HCT116 (cell line): ENCODE results near the gene GTPBP1. TPM values are rescaled to one million over a fixed set of nuclear protein-coding genes. Genes with fewer than 3 reads are reported as not detected.

Experiments used
- ATAC-seq: fragments of 200-7000 bp; cut with Tn5 transposase; 2 replicates; pipeline ENCODE4 v1.9.1; 2020; ENCODE audit warnings: mild to moderate bottlenecking, moderate library complexity
- BruUV-seq: library from RNA; stranded (reverse); fragments of 400-500 nt; replicated peaks from 2 replicates; lab custom pipeline; 2021; lab: Mats Ljungman, UMichigan
- CTCF ChIA-PET: fragments of 300-600 bp; sonication (Branson Sonifier 250); formaldehyde crosslinking; loops from one replicate; lab custom pipeline; 2021; ENCODE audit warnings: antibody characterized with exemption; lab: Charles Lee
- POLR2A ChIA-PET: fragments of 300-600, 350-600 bp; sonication (Branson Sonifier 250); formaldehyde crosslinking; loops from one replicate; lab custom pipeline; 2021; ENCODE audit warnings: antibody characterized with exemption; lab: Charles Lee
- RAD21 ChIA-PET, 2 experiments: fragments of 300-600 bp; sonication (Branson Sonifier 250); formaldehyde crosslinking; loops; one replicate each; lab custom pipeline; 2023; ENCODE audit warnings: low total read pairs in 2 of 2; ENCODE audit not compliant: uncharacterized antibody in 2 of 2, unreplicated experiment in 2 of 2, low non-redundant PET in 1 of 2; lab: Charles Lee
- DNase-seq: peaks from one replicate; pipeline ENCODE4 v3.0.0-alpha.2; 2010; ENCODE audit warnings: low read depth, low spot score
- H2AFZ ChIP-seq: fragments of 200-600 bp; shearing (Covaris generic), sonication (generic); 2 replicates; pipeline ENCODE4 v1.6.1; 2017; ENCODE audit warnings: low read depth, mixed run types, mixed read lengths, antibody characterized with exemption, low read length; ENCODE audit not compliant: poor library complexity, severe bottlenecking
- H3K27ac ChIP-seq: 2 replicates; pipeline ENCODE4 v1.5.1; 2012; ENCODE audit warnings: low read depth, low read length
- H3K27me3 ChIP-seq: fragments of 200-600 bp; sonication (generic); 2 replicates; pipeline ENCODE4 v1.6.1; 2016; ENCODE audit warnings: mixed run types, low read length, mixed read lengths; ENCODE audit not compliant: insufficient read depth
- H3K36me3 ChIP-seq, 2 experiments: fragments of 200-500 bp in 1 of 2; fragments of 200-600 bp in 1 of 2; sonication (Bioruptor generic) in 1 of 2; sonication (generic) in 1 of 2; 2 replicates each; pipeline versions ENCODE4 v1.5.1 to v1.6.1; 2014 to 2016; ENCODE audit warnings: low read length in 2 of 2, inconsistent platforms in 1 of 2, mixed read lengths in 1 of 2, mixed run types in 1 of 2; ENCODE audit not compliant: insufficient read depth in 2 of 2, control insufficient read depth in 1 of 2
- H3K4me1 ChIP-seq, 2 experiments: fragments of 200-600 bp in 1 of 2; sonication (generic) in 1 of 2; 2 replicates each; pipeline versions ENCODE4 v1.5.1 to v1.6.1; 2012 to 2017; ENCODE audit warnings: low read length in 2 of 2, inconsistent platforms in 1 of 2, mild to moderate bottlenecking in 1 of 2, mixed read lengths in 1 of 2, mixed run types in 1 of 2, moderate library complexity in 1 of 2; ENCODE audit not compliant: insufficient read depth in 2 of 2, control insufficient read depth in 1 of 2
- H3K4me2 ChIP-seq: fragments of 200-600 bp; sonication (generic); 2 replicates; pipeline ENCODE4 v1.6.1; 2017; ENCODE audit warnings: mixed run types, low read length, mixed read lengths
- H3K4me3 ChIP-seq, 2 experiments: fragments of 200-600 bp in 1 of 2; sonication (generic) in 1 of 2; replicated peaks in 1 of 2; 2 replicates each; pipeline ENCODE4 v1.5.1; 2011 to 2016; ENCODE audit warnings: low read length in 2 of 2, control low read depth in 1 of 2, low read depth in 1 of 2, mild to moderate bottlenecking in 1 of 2, mixed read lengths in 1 of 2, mixed run types in 1 of 2
- H3K79me2 ChIP-seq: fragments of 200-600 bp; sonication (generic); 2 replicates; pipeline ENCODE4 v1.6.1; 2017; ENCODE audit warnings: mild to moderate bottlenecking, mixed run types, low read length, moderate library complexity, mixed read lengths; ENCODE audit not compliant: insufficient read depth
- H3K9ac ChIP-seq: fragments of 200-600 bp; sonication (generic); 2 replicates; pipeline ENCODE4 v1.6.1; 2016; ENCODE audit warnings: low read length, mixed read lengths
- H3K9me2 ChIP-seq: fragments of 200-600 bp; sonication (generic), shearing (Covaris generic); 2 replicates; pipeline ENCODE4 v1.6.1; 2017; ENCODE audit warnings: mixed run types, mild to moderate bottlenecking, moderate library complexity; ENCODE audit not compliant: insufficient read depth
- H3K9me3 ChIP-seq, 2 experiments: fragments of 200-500 bp in 1 of 2; fragments of 200-600 bp in 1 of 2; sonication (Bioruptor generic) in 1 of 2; sonication (generic) in 1 of 2; 2 replicates each; pipeline ENCODE4 v1.6.1; 2014 to 2017; ENCODE audit warnings: low read length in 2 of 2, mixed read lengths in 2 of 2, inconsistent platforms in 1 of 2, low read depth in 1 of 2, mild to moderate bottlenecking in 1 of 2, mixed run types in 1 of 2, moderate library complexity in 1 of 2; ENCODE audit not compliant: control insufficient read depth in 1 of 2, insufficient read depth in 1 of 2
- H4K20me1 ChIP-seq: fragments of 200-600 bp; sonication (generic), shearing (Covaris generic); 2 replicates; pipeline ENCODE4 v1.6.1; 2017; ENCODE audit warnings: mixed run types, mild to moderate bottlenecking, moderate library complexity; ENCODE audit not compliant: insufficient read depth
- EGR1 ChIP-seq: IDR thresholded peaks from 2 replicates; pipeline ENCODE4 v1.6.1; 2012; ENCODE audit warnings: low read depth
- EZH2phosphoT487 ChIP-seq: fragments of 200-600 bp; IDR thresholded peaks from 2 replicates; pipeline ENCODE4 v1.6.1; 2018; ENCODE audit warnings: antibody characterized with exemption, borderline replicate concordance
- FOSL1 ChIP-seq: IDR thresholded peaks from 2 replicates; pipeline ENCODE4 v1.6.1; 2012; ENCODE audit warnings: low read depth
- JUND ChIP-seq: IDR thresholded peaks from 2 replicates; pipeline ENCODE4 v1.6.1; 2012
- POLR2AphosphoS5 ChIP-seq: IDR thresholded peaks from 2 replicates; pipeline ENCODE4 v1.6.1; 2011; ENCODE audit warnings: mild to moderate bottlenecking, low read depth, low read length, moderate library complexity
- SIN3A ChIP-seq: IDR thresholded peaks from 2 replicates; pipeline ENCODE4 v1.6.1; 2012; ENCODE audit warnings: low read depth
- SP1 ChIP-seq: IDR thresholded peaks from 2 replicates; pipeline ENCODE4 v1.6.1; 2012; ENCODE audit warnings: low read depth
- TCF7L2 ChIP-seq: IDR thresholded peaks from 2 replicates; pipeline ENCODE4 v1.7.0; 2011; ENCODE audit warnings: borderline replicate concordance, inconsistent platforms; ENCODE audit not compliant: insufficient read depth, insufficient read length; ENCODE audit errors: extremely low read depth
- ZFX ChIP-seq: fragments of 450-650 bp; IDR thresholded peaks from 2 replicates; pipeline ENCODE4 v1.6.1; 2017
- ZNF274 ChIP-seq: fragments of 200-500 bp; sonication (Bioruptor generic); IDR thresholded peaks from 2 replicates; pipeline ENCODE4 v1.6.1; 2014; ENCODE audit warnings: mild to moderate bottlenecking, low read depth, low read length, inconsistent platforms
- intact Hi-C: fragments of 100-400 bp; cut with micrococcal nuclease; formaldehyde crosslinking; loops from 2 replicates; pipeline ENCODE4 v1.10.0; 2022
- total RNA-seq: library from RNA; stranded (reverse); gene quantifications from one replicate; pipeline ENCODE4 v1.2.1, GENCODE V29; 2021; ENCODE audit not compliant: unreplicated experiment

GTPBP1 gene
- total RNA-seq, 1 experiment from 2014 or later = 48.2 TPM

GRCh38 chr22:38755911-38756532 is 50.3 kb downstream of the GTPBP1 start, which contains the start of gene SUN2:
SUN2 (minus strand) TSS chr22:38755998; CDS start chr22:38752628, 3,370 bp downstream.
- POLR2A ChIA-PET = no interaction called here
- DNase-seq = no peak
- peak; percentile 93 for ATAC-seq
- Histone ChIP-seq H3K9me2 (no peaks in the 10 kb centered on the region), H3K4me2 (peak within 1 kb of the TSS; percentile 98), H3K27me3 (no peaks in the 10 kb centered on the region), H4K20me1 (no peaks in the 10 kb centered on the region), H3K36me3 (peaks cover 0 to 12% of the 10 kb centered on the region in 2 experiments; a peak in 2 of 4 replicates), H3K79me2 (peaks cover 16% of the 10 kb centered on the region), H2AFZ (peak within 1 kb of the TSS; percentile 44), H3K4me1 (peaks cover 14 to 37% of the 10 kb centered on the region in 2 experiments; a peak in 3 of 4 replicates), H3K27ac (peak within 1 kb of the TSS; percentile 99), H3K9ac (peak within 1 kb of the TSS; percentile 87), H3K4me3 (peak within 1 kb of the TSS; percentile 70 to 79), H3K9me3 (no peaks in the 10 kb centered on the region)
- peak; percentile 76; the same call in 1 of the 2 replicates for TF ChIP-seq ZFX
- no peak for TF ChIP-seq EZH2phosphoT487
- 0 out of 2 replicates have a peak, but pooled peaks have one; percentile 4 for TF ChIP-seq SIN3A
- TF ChIP-seq JUND = no peak
- peak; percentile 37 for TF ChIP-seq TCF7L2
- TF ChIP-seq POLR2AphosphoS5 = peak; percentile 75
- no peak for TF ChIP-seq ZNF274
- TF ChIP-seq FOSL1 = no peak
- TF ChIP-seq EGR1 = peak; percentile 90
- TF ChIP-seq SP1 = peak; percentile 72
- intact Hi-C loops = no loop called here
- BruUV-seq = no TSS peak
- CTCF ChIA-PET = interaction anchor here (1.0 to 1.7 kb wide), 2 partner anchors 10 to 13 kb away, joined by 5 to 9 read pairs; no protein-coding TSS in a partner anchor
- RAD21 ChIA-PET = no interaction called here
